Heart left ventricle (tissue), 13 donors: ENCODE results near the gene COL4A5.

Experiments
- POLR2A ChIP-seq, 2 donors: fragments of 450-650 bp; IDR thresholded peaks; one replicate each; pipeline ENCODE4 v1.6.1; 2017; ENCODE audit warnings: antibody characterized with exemption in 2 of 2, mild to moderate bottlenecking in 2 of 2, moderate library complexity in 2 of 2
- TF ChIP-seq, protein P1 (sequence below), 12 donors: fragments of 200-600 bp; sonication (generic) in 4 of 12; IDR thresholded peaks; one replicate each; pipeline versions ENCODE4 v1.5.0 to v1.8.0; 2018 to 2022; ENCODE audit warnings: antibody characterized with exemption in 12 of 12, mild to moderate bottlenecking in 5 of 12
- donor health status: ischemic (EF 13 %, LVEDD 7.1; RV severe dilation, severe dysfunction).
- donor health status: DM: no; HTN: yes; CAD: no.
- donor health status: DM: no; HTN: no; CAD: no.
- donor health status: ischemic (EF 25% LVEDD 6.9; RV normal size, moderate dysfunction).
- donor health status: ischemic (EF 25% LVEDD 5.7; RV mildly dilated, moderate dysfunction).
- donor health status: ischemic (EF 35%, LVEDD 5.7; RV mildly dilated, moderate dysfunction).
- donor health status: nonischemic (EF 11% LVEDD 7.7; RV severe dilation, severe dysfunction).
- donor health status: DM: yes; HTN: yes; CAD: no.
- donor health status: PGD.
- donor health status: ischemic (EF 29% LVEDD 5.4; RV normal size, mild dysfunction).
- donor health status: nonischemic (EF 23%, LVEDD 6.1; RV moderate dilation, normal function).

- TF ChIP-seq, protein P1, sequence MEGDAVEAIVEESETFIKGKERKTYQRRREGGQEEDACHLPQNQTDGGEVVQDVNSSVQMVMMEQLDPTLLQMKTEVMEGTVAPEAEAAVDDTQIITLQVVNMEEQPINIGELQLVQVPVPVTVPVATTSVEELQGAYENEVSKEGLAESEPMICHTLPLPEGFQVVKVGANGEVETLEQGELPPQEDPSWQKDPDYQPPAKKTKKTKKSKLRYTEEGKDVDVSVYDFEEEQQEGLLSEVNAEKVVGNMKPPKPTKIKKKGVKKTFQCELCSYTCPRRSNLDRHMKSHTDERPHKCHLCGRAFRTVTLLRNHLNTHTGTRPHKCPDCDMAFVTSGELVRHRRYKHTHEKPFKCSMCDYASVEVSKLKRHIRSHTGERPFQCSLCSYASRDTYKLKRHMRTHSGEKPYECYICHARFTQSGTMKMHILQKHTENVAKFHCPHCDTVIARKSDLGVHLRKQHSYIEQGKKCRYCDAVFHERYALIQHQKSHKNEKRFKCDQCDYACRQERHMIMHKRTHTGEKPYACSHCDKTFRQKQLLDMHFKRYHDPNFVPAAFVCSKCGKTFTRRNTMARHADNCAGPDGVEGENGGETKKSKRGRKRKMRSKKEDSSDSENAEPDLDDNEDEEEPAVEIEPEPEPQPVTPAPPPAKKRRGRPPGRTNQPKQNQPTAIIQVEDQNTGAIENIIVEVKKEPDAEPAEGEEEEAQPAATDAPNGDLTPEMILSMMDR (IDR thresholded peaks at IDR 0.05), result peak; percentile 36 to 65 (median 56)
- no peak for TF ChIP-seq POLR2A (IDR thresholded peaks at IDR 0.05)
Measured at GRCh38 chrX:108537005-108537404, 97.4 kb downstream of the COL4A5 start.
